HUDEP-2 (cell line): ENCODE data around the gene MORN1.

Experiments
- DNase-seq, 76 experiments: peaks; one replicate each; lab custom pipeline; 2025; ENCODE audit not compliant: unreplicated experiment in 76 of 76; lab: John Stamatoyannopoulos, UW

The MORN1 gene

DNA sequence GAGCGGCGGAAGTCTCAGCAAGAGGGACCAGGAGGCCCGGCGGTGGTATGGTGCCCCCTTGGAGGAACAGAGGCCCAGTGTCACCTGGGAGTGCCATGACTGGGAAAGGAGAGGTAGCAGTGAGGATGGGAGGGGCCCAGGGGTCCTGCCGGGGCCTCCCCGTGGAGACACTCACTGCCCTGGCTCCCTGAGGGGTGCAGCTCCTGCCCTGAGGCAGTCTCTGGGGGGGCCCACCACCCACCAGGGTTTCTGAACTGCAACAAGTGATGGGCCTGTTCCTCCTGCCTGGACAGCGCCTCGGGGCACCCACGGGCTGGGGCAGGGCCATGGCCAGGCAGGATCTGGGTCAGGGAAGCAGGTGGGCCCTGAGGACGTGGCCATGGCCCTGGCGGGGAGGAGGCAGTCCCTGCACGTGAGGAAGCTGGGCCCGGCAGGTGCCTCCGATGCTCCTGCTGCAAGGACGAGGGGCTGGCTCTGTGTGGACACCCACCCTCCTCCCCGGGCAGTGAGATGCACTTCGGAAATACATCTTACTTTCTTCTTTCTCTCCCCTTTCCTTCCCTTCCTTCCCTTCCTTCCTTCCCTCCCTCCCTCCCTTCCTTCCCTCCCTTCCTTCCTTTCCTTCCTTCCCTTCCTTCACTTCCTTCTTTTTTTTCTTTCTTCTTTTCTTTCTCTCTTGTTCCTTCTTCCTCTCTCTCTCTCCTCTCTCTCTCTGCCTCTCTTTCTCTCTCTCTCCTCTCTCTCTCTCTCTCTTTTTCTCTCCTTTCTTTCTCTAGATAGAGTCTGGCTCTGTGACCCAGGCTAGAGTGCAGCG lies 66.6 kb downstream of the MORN1 start:
- no peak for DNase-seq

DNA sequence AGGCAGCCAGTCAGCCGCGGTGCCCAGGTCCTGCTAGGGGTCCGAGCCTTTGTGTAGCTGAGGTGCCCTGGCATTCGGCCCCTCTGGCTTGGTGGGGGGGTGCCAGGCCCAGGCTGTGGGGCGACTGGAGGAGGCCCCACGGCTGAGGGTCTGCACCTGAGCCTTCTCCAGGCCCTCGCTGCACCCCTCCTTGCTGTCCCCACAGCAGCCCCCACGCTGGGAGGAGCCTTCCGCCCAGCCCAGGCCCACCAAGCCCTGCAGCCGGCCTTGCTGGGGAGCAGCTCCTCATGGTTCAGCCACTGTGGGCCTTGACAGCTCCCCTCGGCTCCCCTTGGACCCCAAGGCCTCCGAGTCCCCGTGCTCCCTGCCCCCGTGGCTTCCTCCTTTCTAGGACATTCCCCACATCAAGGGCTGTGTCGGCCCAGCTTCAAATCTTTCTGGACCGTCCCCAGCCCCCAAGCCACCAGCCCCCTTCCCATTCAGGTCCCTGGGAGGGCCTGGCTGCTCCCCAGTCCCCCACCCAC lies 67.8 kb downstream of the MORN1 start:
- DNase-seq = no peak

- no peak for DNase-seq
Observed at GRCh38 chr1:2322581-2323211, 68.7 kb downstream of the MORN1 start.

DNA sequence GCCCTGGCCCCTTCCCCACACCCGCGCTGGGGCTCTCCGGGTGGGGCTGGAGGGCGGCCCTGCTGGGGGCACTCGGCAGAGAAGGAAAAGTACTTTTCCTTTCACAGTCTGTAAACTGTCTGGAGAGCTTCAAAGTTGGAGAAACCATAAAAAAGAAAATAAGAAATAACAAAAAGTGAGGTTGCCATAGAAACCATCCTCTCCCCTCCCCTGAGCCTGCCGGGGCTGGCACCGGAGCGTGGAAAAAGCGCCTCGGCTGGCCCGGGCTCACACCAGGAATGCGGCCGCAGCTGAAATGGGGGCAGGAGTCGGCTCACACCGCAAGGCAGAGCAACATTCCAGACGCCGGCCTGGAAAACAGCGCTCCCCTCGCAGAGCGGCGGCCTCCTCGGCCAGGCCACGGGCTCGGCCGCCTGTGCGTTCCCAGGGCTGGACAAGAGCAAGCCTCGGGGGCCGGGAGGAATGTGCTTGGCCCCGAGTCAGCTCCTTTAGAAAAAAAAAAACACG lies 69.2 kb downstream of the MORN1 start:
- no peak for DNase-seq

DNA sequence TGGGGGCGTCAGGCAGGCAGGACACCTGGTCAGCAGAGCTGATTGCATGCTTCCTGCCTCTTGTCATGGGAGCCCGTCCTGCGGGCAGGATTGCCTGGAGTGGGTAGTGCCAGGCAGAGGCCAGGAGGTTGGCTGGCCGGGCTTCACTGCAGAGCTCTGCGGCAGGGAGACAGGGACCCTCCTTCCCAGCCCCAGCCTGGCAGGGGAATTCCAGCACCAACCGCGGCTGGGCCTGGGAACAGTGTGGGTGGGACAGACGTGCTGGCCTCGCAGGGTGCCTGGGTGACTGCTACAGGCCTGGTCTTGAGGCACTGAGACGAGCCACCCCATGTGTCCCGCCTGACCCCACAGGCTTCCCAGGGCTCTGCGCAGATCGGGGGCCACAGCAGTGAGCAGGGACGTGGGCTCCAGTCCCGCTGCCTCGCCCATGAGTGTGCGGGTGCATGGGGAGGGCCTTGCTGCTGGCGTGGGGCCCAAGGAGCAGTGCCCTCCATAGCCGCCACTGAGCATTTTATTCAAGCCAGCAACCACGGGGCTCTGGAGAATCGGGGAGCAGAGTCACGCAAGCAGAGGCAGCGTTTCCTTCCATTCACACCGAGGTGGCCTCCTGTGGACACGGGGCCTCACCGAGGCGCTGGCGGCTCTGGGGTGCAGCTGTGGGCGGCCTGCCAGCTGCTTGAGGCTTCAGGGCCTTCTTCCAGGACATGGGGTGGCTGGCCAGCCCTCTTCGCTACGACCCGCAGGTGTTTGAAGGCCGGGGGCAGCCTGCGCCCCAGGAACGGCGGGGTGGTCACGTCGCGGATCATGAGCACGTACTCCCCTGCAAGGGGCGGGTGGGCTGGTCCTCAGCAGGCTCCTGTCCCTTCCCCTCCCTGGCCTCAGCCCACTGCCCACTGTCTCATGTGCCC lies 70.3 kb downstream of the MORN1 start:
- DNase-seq = no peak

DNA sequence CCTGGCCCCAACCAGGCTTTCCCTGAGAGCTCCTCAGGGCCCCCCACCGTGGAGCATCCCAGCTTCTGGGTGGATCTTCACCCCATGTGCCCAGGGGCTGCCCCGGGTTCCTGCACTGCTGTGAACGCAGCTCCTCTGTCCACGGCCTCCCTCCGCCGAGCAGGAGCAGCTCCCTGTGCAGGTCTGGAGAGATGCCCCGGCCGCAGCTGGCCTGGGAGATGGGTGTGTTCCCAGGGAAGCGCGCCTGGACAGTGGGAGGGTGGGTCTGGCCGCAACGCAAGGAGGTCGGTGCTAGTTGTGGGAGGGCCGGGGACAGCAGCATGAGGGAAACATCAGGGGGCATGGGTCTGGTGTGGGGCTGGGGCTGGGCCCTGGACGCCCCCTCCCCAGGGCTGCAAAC lies 71.3 kb downstream of the MORN1 start:
- DNase-seq = no peak

- no peak for DNase-seq
Observed at GRCh38 chr1:2319291-2319690, 72.1 kb downstream of the MORN1 start.

DNA sequence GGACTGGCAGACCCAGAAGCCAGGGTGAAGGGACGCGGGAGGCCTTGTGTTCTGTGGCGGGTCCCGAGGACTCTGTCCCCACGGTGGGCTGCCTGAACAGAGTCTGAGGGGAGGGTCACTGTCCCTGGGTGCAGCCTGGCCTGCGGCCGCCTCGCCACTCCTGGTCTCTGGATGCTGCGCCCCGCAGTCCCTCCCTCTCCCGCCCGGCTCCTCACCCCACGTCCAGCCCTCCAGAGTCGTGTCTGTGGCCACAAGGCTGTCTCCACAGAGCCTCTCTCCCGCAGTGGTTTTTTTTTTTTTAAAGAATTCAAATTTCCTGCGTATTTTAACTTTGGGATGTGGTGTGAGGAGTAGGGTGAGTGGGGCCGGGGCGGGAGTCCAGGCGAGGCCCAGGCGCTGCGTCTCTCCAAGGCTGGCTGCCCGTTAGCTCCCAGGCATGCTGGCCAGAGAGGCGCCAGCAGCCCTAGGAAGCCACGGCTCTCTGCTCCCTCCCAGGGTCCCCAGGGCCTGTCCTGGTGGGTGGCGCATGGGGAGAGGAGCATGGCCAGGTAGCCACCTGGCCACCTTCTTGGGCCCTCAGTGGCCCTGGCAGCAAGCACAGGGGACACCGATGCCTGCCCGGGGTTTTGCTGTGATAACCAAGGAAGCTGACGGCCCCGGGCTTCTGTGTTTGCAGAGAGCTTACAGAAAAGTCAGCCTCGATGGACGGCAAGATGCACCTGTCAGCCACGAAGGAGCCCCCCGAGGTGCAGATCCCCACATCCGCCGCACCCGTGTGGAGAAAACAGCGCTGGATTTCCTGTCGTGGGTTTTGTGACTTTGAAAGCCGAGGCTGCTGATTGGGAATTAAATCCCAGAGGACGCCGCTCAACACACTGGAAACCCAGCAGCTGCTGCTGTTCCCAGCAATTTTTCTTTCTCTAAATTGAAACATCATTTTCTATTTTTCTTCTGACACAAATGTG lies 72.8 kb downstream of the MORN1 start:
- DNase-seq = no peak

GRCh38 chr1:2317230-2318065 lies 73.9 kb downstream of the MORN1 start:
- DNase-seq = no peak

DNA sequence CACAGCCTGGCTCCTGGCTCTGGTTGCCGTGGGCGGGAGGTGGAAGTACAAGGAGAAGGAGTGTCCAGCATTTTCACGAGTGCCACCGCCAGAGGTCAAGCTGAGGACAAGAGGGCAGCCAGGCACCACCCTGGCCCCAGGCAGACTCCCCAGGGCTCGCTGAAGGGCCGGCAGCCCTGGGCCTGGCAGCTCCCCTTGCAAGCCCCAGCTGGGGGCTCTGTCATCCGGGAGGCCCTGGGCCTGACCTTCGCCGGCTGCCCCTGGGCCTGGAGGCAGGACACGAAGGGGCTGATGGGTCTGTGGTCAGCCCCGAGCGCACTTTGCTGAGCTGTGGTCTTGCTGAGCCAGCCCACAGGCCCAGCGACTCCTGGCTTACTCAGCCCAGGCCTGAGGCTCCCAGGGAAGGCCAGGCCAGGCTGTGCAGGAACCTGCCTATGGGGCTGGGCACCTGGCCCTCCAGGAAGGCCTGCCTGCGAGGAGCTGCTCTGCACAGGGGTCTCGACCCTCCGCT lies 74.8 kb downstream of the MORN1 start:
- DNase-seq = no peak

- DNase-seq = no peak
Observed at GRCh38 chr1:2315674-2316450, 75.5 kb downstream of the MORN1 start.

GRCh38 chr1:2314803-2315673 lies 76.3 kb downstream of the MORN1 start:
- peak in 11 of 76 experiments; percentile 6 to 32 (median 16) for DNase-seq

- DNase-seq = no peak
Observed at GRCh38 chr1:2314273-2314802, 77.0 kb downstream of the MORN1 start.

GRCh38 chr1:2313651-2314261 lies 77.6 kb downstream of the MORN1 start:
- DNase-seq = no peak

GRCh38 chr1:2312515-2313301 lies 78.6 kb downstream of the MORN1 start:
- DNase-seq = no peak

- DNase-seq = no peak
Observed at GRCh38 chr1:2312160-2312514, 79.2 kb downstream of the MORN1 start.
